NCI-H2081 treated with DMSO at 0.1 percent for 48 hours (cell line): ENCODE measurements around the gene TGFBR3.
"Not testable (repeated sequence)": the region's sequence is repeated elsewhere in the genome, so short reads cannot be mapped to it uniquely, and the experiment has no call there.

Experiments used
- DNase-seq: peaks from one replicate; lab custom pipeline; 2025; lab: John Stamatoyannopoulos, UW

The TGFBR3 gene

DNA sequence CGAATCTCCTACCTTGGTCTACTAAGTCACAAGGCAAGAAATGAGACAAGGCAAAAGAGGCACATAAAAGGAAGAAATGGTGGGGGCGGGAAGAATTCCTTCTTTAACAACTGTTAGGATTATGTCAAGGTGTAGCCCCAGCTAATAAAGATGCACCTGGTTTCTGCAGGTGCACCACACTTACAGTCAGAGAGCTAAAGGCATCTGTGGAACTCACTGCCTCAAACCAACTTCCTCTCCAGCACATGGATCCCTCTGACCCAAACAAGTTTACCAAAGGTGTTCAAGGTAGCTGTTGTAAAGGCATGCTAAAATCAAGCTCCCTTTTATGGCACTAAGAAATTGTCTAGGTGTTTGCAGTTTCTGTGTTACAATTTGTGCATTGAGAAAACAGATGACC lies 38.1 kb downstream of the TGFBR3 start:
- DNase-seq = no peak

GRCh38 chr1:91846639-91847013 lies 39.3 kb downstream of the TGFBR3 start:
- no peak for DNase-seq

GRCh38 chr1:91846007-91846638 lies 39.8 kb downstream of the TGFBR3 start:
- DNase-seq = peak; percentile 79

- no peak for DNase-seq
Observed at GRCh38 chr1:91844862-91845528, 41.0 kb downstream of the TGFBR3 start.

- no peak for DNase-seq
Observed at GRCh38 chr1:91843843-91844242, 42.1 kb downstream of the TGFBR3 start.

- DNase-seq = no peak
Observed at GRCh38 chr1:91842563-91842962, 43.4 kb downstream of the TGFBR3 start.

GRCh38 chr1:91842056-91842455 lies 43.9 kb downstream of the TGFBR3 start:
- DNase-seq = no peak

GRCh38 chr1:91840276-91840675 lies 45.7 kb downstream of the TGFBR3 start:
- DNase-seq = not testable (repeated sequence)

- no peak for DNase-seq
Observed at GRCh38 chr1:91836331-91837040, 49.5 kb downstream of the TGFBR3 start.

DNA sequence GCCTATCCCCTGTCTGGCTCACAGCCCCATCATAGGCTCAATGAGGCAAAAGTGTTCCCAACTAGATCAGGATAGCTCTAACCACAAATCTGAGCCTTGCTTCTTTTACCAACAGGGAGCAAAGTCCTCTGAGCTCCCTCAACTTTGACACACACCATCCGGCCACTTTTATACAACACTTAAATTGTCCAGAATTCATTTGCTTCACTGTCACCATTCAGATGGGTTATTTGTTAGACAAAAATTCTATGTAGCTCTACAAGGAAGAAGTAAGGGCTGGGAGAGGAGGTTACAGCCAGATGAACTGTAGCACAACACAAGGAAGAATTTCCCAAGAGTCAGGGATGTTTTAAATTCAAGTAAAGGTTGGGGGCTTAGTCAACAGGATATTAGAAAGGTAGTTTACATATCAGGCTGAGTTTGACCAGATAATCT lies 50.8 kb downstream of the TGFBR3 start:
- no peak for DNase-seq

DNA sequence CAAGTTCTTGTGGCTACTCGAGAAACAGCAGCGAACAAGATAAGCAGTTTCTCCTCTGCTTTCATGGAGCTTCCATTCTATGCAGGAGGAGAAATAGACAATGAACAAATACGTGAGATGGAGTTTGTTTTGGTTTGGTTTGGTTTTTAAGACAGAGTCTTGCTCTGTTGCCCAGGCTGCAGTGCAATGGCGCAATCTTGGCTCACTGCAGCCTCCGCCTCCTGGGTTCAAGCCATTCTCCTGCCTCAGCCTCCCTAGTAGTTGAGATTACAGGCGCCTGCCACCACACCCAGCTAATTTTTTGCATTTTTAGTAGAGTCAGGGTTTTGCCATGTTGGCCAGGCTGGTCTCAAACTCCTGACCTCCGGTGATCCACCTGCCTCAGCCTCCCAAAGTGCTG lies 51.4 kb downstream of the TGFBR3 start:
- DNase-seq = not testable (repeated sequence)

- no peak for DNase-seq
Observed at GRCh38 chr1:91833946-91834345, 52.0 kb downstream of the TGFBR3 start.

DNA sequence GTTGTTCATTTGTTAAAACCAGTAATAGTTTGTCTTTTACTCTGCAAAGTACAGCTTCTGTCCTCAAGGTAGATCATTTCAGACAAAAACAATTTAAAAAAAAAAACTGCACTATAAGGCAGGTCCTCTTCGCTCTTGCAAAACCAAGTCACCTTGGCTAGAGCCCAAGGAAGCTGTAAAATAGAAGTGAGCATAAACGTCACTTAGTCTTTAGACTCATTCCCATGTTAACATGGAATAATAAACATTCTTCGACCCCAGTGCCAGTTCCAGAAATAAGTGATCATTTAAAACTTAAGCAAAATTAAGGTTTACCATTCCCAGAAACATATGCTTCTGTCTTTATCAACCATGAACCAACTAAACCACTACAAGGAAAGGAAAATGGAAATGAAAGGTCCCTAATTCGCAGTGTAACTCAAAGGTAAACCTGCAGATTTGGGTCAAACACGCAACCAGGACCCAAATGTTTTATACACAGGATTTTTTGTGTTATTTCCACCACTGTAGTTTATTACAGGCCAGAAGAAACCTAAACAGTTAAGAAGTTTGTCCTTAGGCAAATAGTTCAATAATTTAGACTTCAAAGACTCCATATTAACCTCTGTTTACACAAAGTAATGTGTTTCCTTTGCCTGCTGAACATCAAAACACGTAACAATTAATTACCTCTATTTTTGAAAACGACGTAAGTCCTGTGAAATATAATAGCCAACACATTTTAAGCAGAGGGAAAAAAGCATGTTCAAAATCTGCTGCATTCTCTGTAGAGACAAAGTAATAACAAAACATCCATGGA lies 54.6 kb downstream of the TGFBR3 start:
- DNase-seq = no peak

- DNase-seq = no peak
Observed at GRCh38 chr1:91830242-91831131, 55.5 kb downstream of the TGFBR3 start.

GRCh38 chr1:91829293-91830153 lies 56.4 kb downstream of the TGFBR3 start:
- DNase-seq = no peak

DNA sequence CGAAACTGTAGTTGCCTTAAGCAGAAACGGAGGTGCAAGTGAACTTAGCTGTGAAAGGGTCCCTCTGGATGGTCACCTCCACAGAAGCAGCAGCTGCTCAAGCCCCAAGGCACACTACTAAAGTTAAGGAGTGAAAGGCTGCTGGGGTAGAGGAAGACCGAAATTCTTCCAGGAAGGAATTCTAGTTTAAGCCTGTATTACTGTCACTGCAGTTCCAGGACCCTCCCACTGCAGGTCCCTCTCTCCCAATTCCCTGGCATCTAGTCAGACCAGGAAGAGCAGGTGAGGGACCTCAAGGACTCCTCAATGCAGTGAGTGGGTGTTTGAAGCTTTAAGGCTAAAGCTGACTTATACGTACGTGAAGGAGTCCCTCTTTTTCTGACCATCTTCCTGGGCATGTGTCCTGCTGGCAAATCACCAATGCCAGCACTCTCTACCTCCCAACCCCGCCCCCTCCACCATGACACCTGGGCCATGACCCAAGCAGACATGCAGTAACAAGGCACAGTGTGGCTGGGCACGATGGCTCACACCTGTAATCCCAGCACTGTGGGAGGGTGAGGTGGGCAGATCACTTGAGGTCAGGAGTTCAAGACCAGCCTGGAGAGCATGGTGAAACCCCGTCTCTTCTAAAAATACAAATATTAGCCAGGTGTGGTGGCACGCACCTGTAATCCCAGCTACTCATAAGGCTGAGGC lies 57.2 kb downstream of the TGFBR3 start:
- DNase-seq = no peak

DNA sequence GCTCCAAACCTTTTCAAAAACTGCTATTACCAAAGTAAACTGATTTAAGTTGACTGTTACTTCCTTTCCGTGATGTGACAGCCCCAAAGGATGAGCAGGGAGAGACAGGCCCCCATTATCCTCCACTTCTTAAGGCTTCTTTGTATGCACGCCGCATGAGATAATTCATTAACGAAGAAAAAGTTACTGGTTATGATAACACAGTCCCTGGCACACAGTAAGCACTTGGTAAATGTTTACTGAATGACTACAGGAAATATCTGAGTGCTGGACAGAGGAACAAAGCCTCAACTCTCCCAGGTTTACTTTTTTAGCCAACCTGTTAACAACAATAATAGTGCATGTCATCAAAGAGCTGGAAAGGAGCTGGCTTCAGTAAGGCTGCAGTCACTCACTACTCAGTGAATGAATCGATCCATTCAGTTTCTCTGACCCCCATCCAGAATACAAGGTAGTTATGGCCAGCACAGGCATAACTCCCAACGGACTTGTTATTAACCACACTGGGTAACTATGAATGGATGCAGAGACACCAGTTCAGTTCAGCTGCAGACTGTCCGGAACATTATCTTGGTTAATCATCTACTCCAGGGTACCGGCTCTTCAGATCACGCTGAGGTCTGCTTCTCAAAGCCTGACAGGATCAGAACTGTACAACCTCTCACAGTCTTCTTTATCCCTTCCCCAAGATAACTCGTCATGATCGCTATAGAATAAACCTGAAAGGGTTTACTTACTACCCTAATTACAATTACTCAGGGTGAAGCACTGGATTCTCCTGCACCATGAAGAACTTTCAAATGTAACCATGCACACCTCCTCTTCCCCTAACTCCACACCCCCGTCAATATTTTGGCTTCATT lies 58.3 kb downstream of the TGFBR3 start:
- no peak for DNase-seq

DNA sequence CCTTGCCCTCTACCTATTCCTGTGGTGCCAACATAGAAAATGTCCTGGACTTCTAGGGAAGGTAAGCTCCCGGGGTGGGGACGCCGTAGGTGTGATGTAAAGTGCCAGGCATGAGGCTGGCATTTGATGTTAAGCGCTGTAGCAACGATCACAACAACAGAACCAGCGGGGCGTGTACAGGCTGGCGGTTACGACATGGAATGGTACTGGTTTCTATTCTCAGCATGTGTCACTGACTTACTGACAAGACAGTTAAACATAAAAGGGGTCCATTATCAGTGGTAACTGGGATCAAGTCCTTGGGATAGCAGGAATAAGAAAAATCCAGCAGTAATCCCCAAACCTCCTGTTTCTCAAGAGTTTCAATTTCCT lies 58.9 kb downstream of the TGFBR3 start:
- DNase-seq = no peak

GRCh38 chr1:91826649-91827048 lies 59.3 kb downstream of the TGFBR3 start:
- DNase-seq = no peak
